GM18508 (cell line): ENCODE data around the gene GMDS.

Source experiments
- ATAC-seq: cut with Tn5 transposase; IDR thresholded peaks from one replicate; pipeline ENCODE4 v1.9.1; 2021; ENCODE audit warnings: moderate number of reproducible peaks; ENCODE audit not compliant: insufficient read depth, unreplicated experiment

GMDS gene

GRCh38 chr6:1605893-1606779 is 639.3 kb downstream of the GMDS start:
- ATAC-seq = no peak

- ATAC-seq = no peak
Observed at GRCh38 chr6:1605004-1605892, 640.2 kb downstream of the GMDS start.

- no peak for ATAC-seq
Observed at GRCh38 chr6:1604158-1605003, 641.0 kb downstream of the GMDS start.

- no peak for ATAC-seq
Observed at GRCh38 chr6:1603708-1604107, 641.7 kb downstream of the GMDS start.

GRCh38 chr6:1602049-1602713 is 643.2 kb downstream of the GMDS start:
- no peak for ATAC-seq

GRCh38 chr6:1601158-1602048 is 644.0 kb downstream of the GMDS start:
- no peak for ATAC-seq

- no peak for ATAC-seq
Observed at GRCh38 chr6:1600764-1601157, 644.6 kb downstream of the GMDS start.

GRCh38 chr6:1600063-1600763 is 645.2 kb downstream of the GMDS start:
- no peak for ATAC-seq

- ATAC-seq = no peak
Observed at GRCh38 chr6:1599469-1599868, 645.9 kb downstream of the GMDS start.

- no peak for ATAC-seq
Observed at GRCh38 chr6:1598886-1599285, 646.5 kb downstream of the GMDS start.

GRCh38 chr6:1598433-1598832 is 647.0 kb downstream of the GMDS start:
- no peak for ATAC-seq

- no peak for ATAC-seq
Observed at GRCh38 chr6:1597924-1598323, 647.5 kb downstream of the GMDS start.

- no peak for ATAC-seq
Observed at GRCh38 chr6:1597121-1597744, 648.2 kb downstream of the GMDS start.

GRCh38 chr6:1596088-1596852 is 649.1 kb downstream of the GMDS start:
- no peak for ATAC-seq

GRCh38 chr6:1595271-1596087 is 649.9 kb downstream of the GMDS start:
- ATAC-seq = no peak

GRCh38 chr6:1594445-1595200 is 650.8 kb downstream of the GMDS start:
- ATAC-seq = no peak
